H1 (cell line): ENCODE data around the gene RNF31. TPM values are rescaled to one million over a fixed set of nuclear protein-coding genes. Genes with fewer than 3 reads are reported as not detected.

ENCODE experiments used
- CTCF ChIA-PET: fragments of 300-600 bp; sonication (Branson Sonifier 250); formaldehyde crosslinking; loops from one replicate; lab custom pipeline; 2021; ENCODE audit not compliant: partially characterized antibody; lab: Charles Lee
- POLR2A ChIA-PET: fragments of 300-600 bp; sonication (Branson Sonifier 250); formaldehyde crosslinking; loops from one replicate; lab custom pipeline; 2021; ENCODE audit warnings: inconsistent platforms; ENCODE audit not compliant: partially characterized antibody; lab: Charles Lee
- DNase-seq, 2 experiments: peaks; one replicate each; pipeline versions ENCODE4 v3.0.0 to v3.0.0-alpha.2; 2010 to 2022; ENCODE audit warnings: low spot score in 2 of 2, low read depth in 1 of 2, mixed read lengths in 1 of 2
- FAIRE-seq: peaks from 2 replicates; lab custom pipeline; 2011; peaks lifted over from hg19 to GRCh38; lab: Jason Lieb, UNC
- H2AFZ ChIP-seq: 2 replicates; pipeline ENCODE4 v1.8.1; 2012; ENCODE audit warnings: low read length, inconsistent platforms
- H2AK5ac ChIP-seq: 2 replicates; pipeline ENCODE4 v1.6.1; 2013; ENCODE audit warnings: low read depth, low read length
- H2BK120ac ChIP-seq: replicated peaks from 2 replicates; pipeline ENCODE3; 2013; ENCODE audit warnings: low read depth, low read length, inconsistent platforms
- H2BK12ac ChIP-seq: 2 replicates; pipeline ENCODE4 v1.6.1; 2013; ENCODE audit warnings: low read depth, low read length
- H2BK15ac ChIP-seq: 2 replicates; pipeline ENCODE4 v1.6.1; 2013; ENCODE audit warnings: low read length
- H2BK20ac ChIP-seq: 2 replicates; pipeline ENCODE4 v1.6.1; 2013; ENCODE audit warnings: low read length
- H2BK5ac ChIP-seq: 2 replicates; pipeline ENCODE4 v1.6.1; 2013; ENCODE audit warnings: low read depth, low read length
- H3K14ac ChIP-seq: 2 replicates; pipeline ENCODE4 v1.6.1; 2013; ENCODE audit warnings: inconsistent platforms; ENCODE audit not compliant: insufficient read length
- H3K18ac ChIP-seq: 2 replicates; pipeline ENCODE4 v1.6.1; 2013; ENCODE audit warnings: low read length; ENCODE audit errors: extremely low read depth
- H3K23ac ChIP-seq: 2 replicates; pipeline ENCODE4 v1.6.1; 2013; ENCODE audit warnings: inconsistent platforms; ENCODE audit not compliant: insufficient read length
- H3K23me2 ChIP-seq: 2 replicates; pipeline ENCODE4 v1.6.1; 2013; ENCODE audit warnings: low read depth, low read length
- H3K27ac ChIP-seq: 2 replicates; pipeline ENCODE4 v1.6.1; 2011; ENCODE audit warnings: low read depth, low read length, inconsistent platforms
- H3K27me3 ChIP-seq, 4 experiments: replicated peaks in 1 of 4; 1 replicate in 1 of 4; 2 replicates in 3 of 4; pipeline versions ENCODE4 v1.6.1 to v1.8.1; 2011 to 2013; ENCODE audit warnings: low read length in 3 of 4, mild to moderate bottlenecking in 3 of 4, inconsistent platforms in 2 of 4, mixed read lengths in 2 of 4, moderate library complexity in 1 of 4; ENCODE audit not compliant: control insufficient read depth in 3 of 4, insufficient read depth in 3 of 4; ENCODE audit errors: extremely low read depth in 1 of 4
- H3K36me3 ChIP-seq, 4 experiments: 2 replicates each; pipeline versions ENCODE4 v1.6.1 to v1.8.1; 2011 to 2013; ENCODE audit warnings: mild to moderate bottlenecking in 4 of 4, low read length in 3 of 4, moderate library complexity in 2 of 4, control low read depth in 1 of 4, inconsistent platforms in 1 of 4; ENCODE audit not compliant: insufficient read depth in 4 of 4, control insufficient read depth in 2 of 4
- H3K4ac ChIP-seq: replicated peaks from 2 replicates; pipeline ENCODE3; 2013; ENCODE audit warnings: low read length, low read depth, mixed read lengths, inconsistent platforms; ENCODE audit not compliant: insufficient read length
- H3K4me1 ChIP-seq, 4 experiments: replicated peaks in 1 of 4; 1 replicate in 1 of 4; 2 replicates in 3 of 4; pipeline versions ENCODE4 v1.6.1 to v1.8.1; 2011 to 2013; ENCODE audit warnings: low read length in 3 of 4, inconsistent platforms in 2 of 4, mixed read lengths in 1 of 4; ENCODE audit not compliant: insufficient read depth in 4 of 4, control insufficient read depth in 3 of 4
- H3K4me2 ChIP-seq, 2 experiments: 2 replicates each; pipeline versions ENCODE4 v1.6.1 to v1.8.1; 2011 to 2013; ENCODE audit warnings: low read depth in 2 of 2, low read length in 2 of 2, control low read depth in 1 of 2, inconsistent platforms in 1 of 2, mild to moderate bottlenecking in 1 of 2; ENCODE audit not compliant: insufficient read depth in 1 of 2
- H3K4me3 ChIP-seq, 4 experiments: fragments of 200-600, 300-600 bp in 1 of 4; sonication (generic), shearing (Covaris generic), sonication (Bioruptor Twin) in 1 of 4; 2 replicates each; pipeline versions ENCODE4 v1.5.1 to v1.8.1; 2011 to 2016; ENCODE audit warnings: low read length in 4 of 4, low read depth in 3 of 4, control low read depth in 2 of 4, inconsistent platforms in 2 of 4, mild to moderate bottlenecking in 2 of 4, mixed read lengths in 1 of 4, moderate library complexity in 1 of 4; ENCODE audit not compliant: insufficient read depth in 2 of 4; ENCODE audit errors: extremely low read depth in 1 of 4
- H3K56ac ChIP-seq: replicated peaks from 2 replicates; pipeline ENCODE3; 2013; ENCODE audit warnings: low read depth, mild to moderate bottlenecking, mixed read lengths, low read length, inconsistent platforms; ENCODE audit not compliant: insufficient read length
- H3K79me1 ChIP-seq: 2 replicates; pipeline ENCODE4 v1.6.1; 2013; ENCODE audit warnings: low read depth, low read length, control low read depth
- H3K79me2 ChIP-seq, 2 experiments: 2 replicates each; pipeline versions ENCODE4 v1.6.1 to v1.8.1; 2012 to 2013; ENCODE audit warnings: low read length in 2 of 2, mild to moderate bottlenecking in 2 of 2, inconsistent platforms in 1 of 2; ENCODE audit not compliant: insufficient read depth in 2 of 2, control insufficient read depth in 1 of 2
- H3K9ac ChIP-seq, 4 experiments: replicated peaks in 1 of 4; 1 replicate in 1 of 4; 2 replicates in 3 of 4; pipeline versions ENCODE4 v1.6.1 to v1.8.1; 2011 to 2013; ENCODE audit warnings: low read depth in 3 of 4, low read length in 3 of 4, control low read depth in 2 of 4, mild to moderate bottlenecking in 2 of 4, moderate library complexity in 2 of 4, inconsistent platforms in 1 of 4; ENCODE audit errors: extremely low read depth in 1 of 4
- H3K9me3 ChIP-seq, 2 experiments: 2 replicates each; pipeline versions ENCODE4 v1.6.1 to v1.8.1; 2012 to 2013; ENCODE audit warnings: mild to moderate bottlenecking in 2 of 2, moderate library complexity in 2 of 2, control low read depth in 1 of 2, inconsistent platforms in 1 of 2, low read depth in 1 of 2, low read length in 1 of 2, mixed read lengths in 1 of 2; ENCODE audit not compliant: insufficient read depth in 2 of 2
- H4K20me1 ChIP-seq, 2 experiments: replicated peaks in 1 of 2; 2 replicates each; pipeline versions ENCODE3 to v1.8.1; 2011 to 2013; ENCODE audit warnings: inconsistent platforms in 2 of 2, low read length in 2 of 2, mild to moderate bottlenecking in 1 of 2; ENCODE audit not compliant: insufficient read depth in 2 of 2, control insufficient read depth in 1 of 2
- H4K5ac ChIP-seq: 2 replicates; pipeline ENCODE4 v1.6.1; 2013; ENCODE audit warnings: low read length, low read depth, mixed read lengths, inconsistent platforms; ENCODE audit not compliant: insufficient read length
- H4K8ac ChIP-seq: 2 replicates; pipeline ENCODE4 v1.8.0; 2013; ENCODE audit warnings: mild to moderate bottlenecking, moderate library complexity, low read length, inconsistent platforms; ENCODE audit not compliant: insufficient read depth; ENCODE audit errors: extremely low read depth
- H4K91ac ChIP-seq: replicated peaks from 2 replicates; pipeline ENCODE3; 2013; ENCODE audit warnings: low read length, mixed read lengths, inconsistent platforms; ENCODE audit not compliant: insufficient read length
- POLR2A ChIP-seq, 2 experiments: IDR thresholded peaks; 1 replicate in 1 of 2; 2 replicates in 1 of 2; pipeline ENCODE4 v1.6.1; 2011; ENCODE audit warnings: low read depth in 2 of 2, low read length in 2 of 2, mild to moderate bottlenecking in 2 of 2; ENCODE audit errors: control extremely low read depth in 1 of 2
- POLR2AphosphoS5 ChIP-seq: IDR thresholded peaks from 2 replicates; pipeline ENCODE4 v1.6.1; 2011; ENCODE audit warnings: low read depth, low read length
- SIN3A ChIP-seq, 2 experiments: IDR thresholded peaks in 1 of 2; conservative IDR thresholded peaks in 1 of 2; 2 replicates each; pipeline ENCODE4 v1.6.1; 2011 to 2012; ENCODE audit warnings: low read length in 2 of 2, improper control_type of control experiment in 1 of 2, low read depth in 1 of 2, mild to moderate bottlenecking in 1 of 2
- TEAD4 ChIP-seq: IDR thresholded peaks from 2 replicates; pipeline ENCODE4 v1.6.1; 2012; ENCODE audit warnings: low read depth, low read length, inconsistent platforms, mixed read lengths
- ZNF274 ChIP-seq: IDR thresholded peaks from 2 replicates; pipeline ENCODE4 v1.7.0; 2012; ENCODE audit warnings: low read length, borderline replicate concordance; ENCODE audit errors: extremely low read depth
- WGBS, 2 experiments: shearing (Covaris generic) in 1 of 2; methylation state at CpG; one replicate each; pipeline versions ENCODE4 v1.1.6 to v1.1.7; 2013 to 2015; ENCODE audit warnings: low lambda C conversion rate in 2 of 2, mixed read lengths in 2 of 2, inconsistent platforms in 1 of 2, low coverage in 1 of 2, missing lambda C conversion rate in 1 of 2; ENCODE audit not compliant: insufficient replicate concordance in 2 of 2, insufficient coverage in 1 of 2, insufficient read length in 1 of 2; ENCODE audit errors: extremely low coverage in 1 of 2, missing lambda C conversion rate in 1 of 2; 5-methylcytosine and 5-hydroxymethylcytosine counted together
- polyA plus RNA-seq, 7 experiments: library from polyadenylated mRNA; depleted of rRNA in 3 of 7; stranded (reverse) in 5 of 7; unstranded in 2 of 7; fragments of >200 nt in 5 of 7; fragments of 200-250 nt in 2 of 7; gene quantifications; 1 replicate in 5 of 7; 2 replicates in 1 of 7; 4 replicates in 1 of 7; pipeline versions ENCODE4 v1.2.1 to v1.2.3, GENCODE V29; 2011 to 2013; ENCODE audit warnings: missing spikeins in 2 of 7, mixed read lengths in 2 of 7
- total RNA-seq: library from RNA; stranded (reverse); fragmentation: NEBNext Ultra II Directional; extraction: Animal tissue kit (Norgen Biotek cat#: 25700); gene quantifications from 2 replicates; pipeline ENCODE4 v1.2.1, GENCODE V29; 2021

RNF31 gene
- total and polyA plus RNA-seq, 2 of the 8 experiments (the other 6 are each of a cell fraction or from before 2014, with no cell fraction given): 17.5 to 72.0 TPM

DNA sequence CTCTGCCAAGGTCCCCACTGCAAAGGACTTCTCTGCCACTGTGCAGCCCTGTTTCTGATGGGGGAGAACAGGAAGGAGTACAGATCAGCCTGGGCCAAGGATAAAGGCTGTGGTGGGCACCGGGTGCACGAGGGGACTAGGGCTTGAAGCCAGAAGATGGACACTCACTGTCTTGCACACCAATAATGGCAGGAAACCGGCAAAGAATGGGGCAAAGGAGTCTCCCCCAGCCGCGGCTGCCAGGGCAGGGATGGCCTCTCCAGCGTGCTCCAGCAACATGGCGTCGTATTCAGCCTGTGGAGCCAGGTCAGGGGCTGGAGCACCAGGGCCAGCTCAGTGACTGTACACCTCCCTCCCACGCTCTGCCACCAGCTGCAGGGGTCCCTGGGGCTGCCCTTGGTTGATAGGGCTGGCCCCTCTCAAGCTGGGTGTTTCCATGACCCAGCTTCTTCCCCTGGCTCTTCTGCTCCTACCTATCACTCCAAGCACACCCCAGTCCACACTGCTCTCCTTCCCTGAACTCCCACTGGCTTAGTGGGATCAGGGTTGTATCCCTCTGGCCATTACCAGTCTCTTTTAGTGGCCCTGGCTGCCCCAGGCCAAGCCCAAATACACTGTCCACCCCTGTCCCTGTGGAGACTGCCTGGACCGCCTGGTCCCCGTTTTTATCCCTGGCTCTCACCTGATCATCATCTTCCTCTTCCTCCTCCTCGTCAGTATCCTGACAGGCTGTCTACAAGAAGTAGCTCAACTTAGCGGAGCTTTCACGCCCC is 35.0 kb downstream of the RNF31 start:
- POLR2A ChIA-PET: interaction anchor here (0.8 to 9.3 kb wide), 11 partner anchors 10 to 117 kb away, joined by 3 to 93 read pairs (median 4); partner anchors contain the start of genes CHMP4A, DHRS1, IRF9 and NOP9
- Histone ChIP-seq H3K4ac (no peak overlapping the region), H2BK20ac (no peak overlapping the region), H3K79me1 (peaks cover 9% of the 10 kb centered on the region), H3K27ac (no peak overlapping the region), H2BK15ac (no peak overlapping the region), H3K4me3 (no peak overlapping the region), H2BK5ac (no peak overlapping the region), H3K23me2 (no peaks in the 10 kb centered on the region), H3K56ac (no peak overlapping the region), H3K4me2 (no peak overlapping the region), H3K36me3 (peaks cover 27 to 84% (median 69%) of the 10 kb centered on the region in 4 experiments), H4K20me1 (peaks cover 2 to 25% of the 10 kb centered on the region in 2 experiments), H3K9ac (no peak overlapping the region), H4K5ac (no peak overlapping the region), H3K18ac (no peak overlapping the region), H2AFZ (no peak overlapping the region), H3K23ac (no peak overlapping the region), H2BK120ac (no peak overlapping the region), H4K8ac (no peak overlapping the region; the same call in 1 of the 2 replicates), H3K79me2 (peaks cover 0 to 6% of the 10 kb centered on the region in 2 experiments; a peak in 1 of 4 replicates), H2AK5ac (no peak overlapping the region), H3K9me3 (no peaks in the 10 kb centered on the region), H3K14ac (no peak overlapping the region), H2BK12ac (no peak overlapping the region), H3K4me1 (no peaks in the 10 kb centered on the region), H3K27me3 (no peaks in the 10 kb centered on the region), H4K91ac (no peak overlapping the region)
- whole genome bisulfite sequencing, 2 experiments: 94% methylated on average over 14 of the region's 14 CpGs; no CpG with 5 or more reads in 1 of the 2 experiments
- CTCF ChIA-PET: interaction anchor here (1.0 to 1.3 kb wide), 2 partner anchors 11 to 21 kb away, joined by 4 to 5 read pairs; partner anchors contain the start of genes IRF9 and REC8
- DNase-seq (no peak), FAIRE-seq (no peak)
- TF ChIP-seq ZNF274 (no peak), POLR2AphosphoS5 (peak; percentile 18; the same call in 1 of the 2 replicates), POLR2A (IDR thresholded peaks at IDR 0.05; ENCODE audit: control extremely low read depth in 1 of 2, low read depth in 2 of 2, low read length in 2 of 2) (peak in 1 of 2 experiments; percentile 46; a peak in 1 of 3 replicates), TEAD4 (no peak), SIN3A (conservative IDR thresholded peaks at IDR 0.05 in 1 of 2, IDR thresholded peaks at IDR 0.05 in 1 of 2; ENCODE audit: low read depth in 1 of 2, low read length in 2 of 2) (no peak)
